Muscle layer of colon (tissue), 2 donors: ENCODE data around the gene RELN.

ENCODE experiments used
- H3K27ac ChIP-seq: one replicate; pipeline ENCODE4 v1.7.0; 2013; ENCODE audit warnings: low read depth, mild to moderate bottlenecking, low read length, moderate library complexity
- H3K27me3 ChIP-seq, 2 donors: one replicate each; pipeline ENCODE4 v1.7.0; 2013; ENCODE audit warnings: low read length in 2 of 2, mild to moderate bottlenecking in 2 of 2; ENCODE audit not compliant: insufficient read depth in 2 of 2, control insufficient read depth in 1 of 2
- H3K36me3 ChIP-seq: one replicate; pipeline ENCODE4 v1.7.0; 2013; ENCODE audit warnings: mild to moderate bottlenecking, low read length; ENCODE audit not compliant: insufficient read depth
- H3K4me1 ChIP-seq: one replicate; pipeline ENCODE4 v1.7.0; 2013; ENCODE audit warnings: mild to moderate bottlenecking, low read length; ENCODE audit not compliant: insufficient read depth
- H3K4me3 ChIP-seq, 2 donors: one replicate each; pipeline ENCODE4 v1.7.0; 2013; ENCODE audit warnings: low read length in 2 of 2, low read depth in 1 of 2, mild to moderate bottlenecking in 1 of 2, moderate library complexity in 1 of 2
- H3K9ac ChIP-seq: one replicate; pipeline ENCODE4 v1.7.0; 2013; ENCODE audit warnings: low read length
- H3K9me3 ChIP-seq: one replicate; pipeline ENCODE4 v1.7.0; 2013; ENCODE audit warnings: mild to moderate bottlenecking, low read length
- donor health status: abdominal sarcoma.
- donor health status: Adenocarcinoma of cecum.

RELN gene

DNA sequence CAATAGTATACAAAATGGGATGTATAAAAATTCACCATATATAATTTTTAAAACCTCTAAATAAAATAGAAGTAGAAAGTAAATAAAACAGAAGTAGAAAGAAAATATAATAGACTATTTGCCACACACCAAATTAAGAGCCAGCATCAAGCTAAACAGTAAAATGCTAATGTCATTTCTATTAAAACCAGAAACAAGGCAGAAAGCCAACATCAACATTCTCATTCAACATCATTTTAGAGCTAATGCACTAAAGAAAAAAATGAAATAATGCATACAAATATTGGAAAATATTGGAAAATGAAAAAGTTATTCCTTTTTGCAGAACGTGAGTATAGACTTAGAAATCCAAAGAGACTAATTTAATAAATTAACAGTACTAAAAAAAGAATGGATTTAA is 23.4 kb upstream of the RELN start:
- Histone ChIP-seq H3K27me3 (no peaks in the 10 kb centered on the region), H3K4me1 (no peaks in the 10 kb centered on the region), H3K9me3 (no peaks in the 10 kb centered on the region), H3K4me3 (no peak overlapping the region), H3K36me3 (no peaks in the 10 kb centered on the region), H3K9ac (no peak overlapping the region), H3K27ac (no peak overlapping the region)

GRCh38 chr7:104011829-104012228 is 22.4 kb upstream of the RELN start:
- no peaks in the 10 kb centered on the region for H3K27me3 ChIP-seq
- H3K36me3 ChIP-seq: no peaks in the 10 kb centered on the region
- H3K27ac ChIP-seq: no peak overlapping the region
- no peak overlapping the region for H3K4me3 ChIP-seq
- H3K9me3 ChIP-seq: no peaks in the 10 kb centered on the region
- no peak overlapping the region for H3K9ac ChIP-seq
- H3K4me1 ChIP-seq: no peaks in the 10 kb centered on the region

DNA sequence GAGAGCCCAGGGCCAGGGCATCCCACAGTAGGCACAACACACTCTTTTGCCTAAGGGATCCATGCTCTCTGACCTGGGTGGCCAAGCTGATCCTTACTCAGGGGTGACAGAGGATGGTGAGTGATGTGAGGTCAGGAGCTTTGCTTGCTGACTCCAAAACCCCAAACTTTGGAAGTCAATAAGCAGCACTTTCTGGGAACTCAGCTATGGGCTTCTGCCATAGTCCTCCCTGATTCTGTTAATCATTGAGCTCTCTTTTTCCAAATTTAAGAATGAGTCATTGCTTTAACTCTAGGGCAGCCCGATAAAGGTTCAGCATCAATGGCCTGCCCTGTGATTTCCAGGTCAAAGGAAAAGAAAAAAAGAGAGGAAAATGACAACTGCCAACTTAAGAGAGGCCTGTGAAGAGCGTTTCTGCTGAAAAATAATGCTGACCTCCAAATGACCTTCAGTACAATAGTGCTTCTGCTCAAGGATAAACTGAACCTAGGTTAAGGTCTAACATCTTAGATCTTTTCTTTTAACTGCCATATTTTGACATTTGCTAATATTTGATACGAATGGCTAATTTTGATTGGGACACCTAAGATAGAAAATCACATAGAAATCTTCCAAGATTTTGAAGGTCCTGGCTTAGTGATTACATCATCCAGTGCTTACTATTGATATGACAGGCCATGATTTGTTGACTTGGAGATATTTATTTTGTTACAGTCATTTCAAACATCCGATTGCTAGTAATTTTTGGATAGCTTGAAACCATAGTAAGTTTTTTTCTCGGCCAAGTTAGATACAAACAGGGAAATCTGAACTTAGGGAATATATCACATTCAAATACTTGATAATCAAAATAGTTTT is 20.8 kb upstream of the RELN start:
- no peaks in the 10 kb centered on the region for H3K27me3 ChIP-seq
- H3K9me3 ChIP-seq: no peaks in the 10 kb centered on the region
- H3K9ac ChIP-seq: no peak overlapping the region
- H3K4me1 ChIP-seq: no peaks in the 10 kb centered on the region
- no peak overlapping the region for H3K27ac ChIP-seq
- no peak overlapping the region for H3K4me3 ChIP-seq
- H3K36me3 ChIP-seq: no peaks in the 10 kb centered on the region

DNA sequence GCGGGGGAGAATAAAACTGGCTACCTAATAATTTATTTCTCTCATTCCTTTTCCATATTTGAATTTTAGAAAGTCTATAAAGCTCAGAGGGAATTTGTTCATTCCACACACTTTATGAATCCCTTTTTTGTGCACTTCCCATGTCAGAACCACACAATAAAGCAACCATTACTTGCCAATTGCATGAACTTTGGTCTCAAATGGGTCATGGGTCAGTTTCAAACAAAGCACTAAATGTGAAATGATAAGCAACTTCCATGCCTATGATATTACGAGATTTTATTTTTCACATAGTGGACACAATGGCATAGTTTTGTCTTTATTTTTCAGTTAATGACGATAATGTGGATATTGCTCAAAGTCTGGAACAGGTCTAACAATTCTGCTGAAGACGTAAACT is 18.6 kb upstream of the RELN start:
- Histone ChIP-seq H3K27ac (no peak overlapping the region), H3K9me3 (no peaks in the 10 kb centered on the region), H3K27me3 (no peaks in the 10 kb centered on the region), H3K4me3 (no peak overlapping the region), H3K4me1 (no peaks in the 10 kb centered on the region), H3K9ac (no peak overlapping the region), H3K36me3 (no peaks in the 10 kb centered on the region)

DNA sequence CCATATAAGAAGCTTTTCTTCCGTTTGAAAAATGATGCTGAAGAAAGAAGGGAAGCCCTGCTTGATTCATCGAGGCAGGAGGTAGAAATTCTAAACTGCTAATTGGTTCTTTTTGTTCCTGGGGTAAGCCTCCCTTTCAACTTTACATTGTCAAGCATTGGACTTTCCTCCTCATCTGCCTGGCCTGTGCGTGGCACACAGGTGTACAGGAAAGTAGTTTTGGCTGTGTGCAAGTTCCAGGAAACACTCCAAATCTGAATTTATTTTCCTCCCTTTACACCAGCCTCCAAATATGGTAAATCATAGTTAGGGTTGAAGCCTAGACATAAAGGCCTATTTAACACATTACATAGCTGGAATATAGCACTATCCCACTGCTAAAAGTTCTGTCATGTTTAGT is 18.2 kb upstream of the RELN start:
- Histone ChIP-seq H3K36me3 (no peaks in the 10 kb centered on the region), H3K9ac (no peak overlapping the region), H3K27ac (no peak overlapping the region), H3K4me1 (no peaks in the 10 kb centered on the region), H3K4me3 (no peak overlapping the region), H3K27me3 (no peaks in the 10 kb centered on the region), H3K9me3 (no peaks in the 10 kb centered on the region)

GRCh38 chr7:104005197-104005596 is 15.7 kb upstream of the RELN start:
- H3K36me3 ChIP-seq: no peaks in the 10 kb centered on the region
- H3K9ac ChIP-seq: no peak overlapping the region
- H3K9me3 ChIP-seq: no peaks in the 10 kb centered on the region
- no peak overlapping the region for H3K4me3 ChIP-seq
- H3K27me3 ChIP-seq: no peaks in the 10 kb centered on the region
- no peak overlapping the region for H3K27ac ChIP-seq
- H3K4me1 ChIP-seq: no peaks in the 10 kb centered on the region

DNA sequence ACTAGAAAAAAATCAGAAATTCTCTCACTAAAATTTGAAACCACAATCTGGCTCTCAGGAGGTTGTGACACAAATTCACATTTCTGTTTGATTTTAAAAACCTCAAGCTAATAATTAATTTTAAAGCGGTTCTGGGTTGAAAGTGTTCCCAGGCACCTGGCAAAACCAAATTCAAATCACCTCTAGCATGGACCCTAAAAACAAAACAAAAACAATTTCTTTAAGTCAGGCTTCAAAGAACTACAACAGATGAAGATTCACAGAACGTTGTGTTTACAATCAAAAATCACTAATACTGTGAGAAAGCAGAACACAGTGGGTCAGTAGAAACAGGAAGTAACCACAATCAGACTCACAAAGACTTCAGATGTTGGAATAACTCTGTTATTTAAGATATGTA is 7.2 kb upstream of the RELN start:
- Histone ChIP-seq H3K9ac (no peak overlapping the region), H3K27ac (no peak overlapping the region), H3K4me1 (no peaks in the 10 kb centered on the region), H3K4me3 (no peak overlapping the region), H3K9me3 (no peaks in the 10 kb centered on the region), H3K27me3 (no peaks in the 10 kb centered on the region), H3K36me3 (no peaks in the 10 kb centered on the region)

DNA sequence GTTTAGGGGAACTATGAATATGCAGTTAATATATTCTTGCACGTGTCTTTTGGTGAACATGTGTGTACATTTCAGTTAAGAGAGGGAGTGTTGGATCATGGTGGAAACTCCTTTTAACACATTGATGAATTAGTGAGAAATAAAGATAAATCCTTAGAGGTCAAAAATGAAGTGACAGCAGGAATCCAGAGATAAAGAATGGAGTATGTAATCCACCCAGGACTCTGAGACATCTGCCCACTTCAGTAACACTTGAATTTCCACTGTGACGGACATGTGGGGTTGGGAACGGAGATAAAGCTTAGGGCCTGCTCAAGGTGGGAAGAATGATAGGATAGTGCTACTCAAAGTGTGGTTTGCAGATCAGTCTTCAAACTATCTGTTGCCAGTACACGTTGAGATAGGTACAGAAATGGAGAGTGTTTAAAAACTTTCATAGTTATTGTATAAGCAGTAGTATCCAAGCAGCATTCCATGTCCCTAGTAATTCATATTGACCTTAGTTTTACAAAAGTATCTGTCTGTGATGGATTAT is 6.6 kb upstream of the RELN start:
- no peaks in the 10 kb centered on the region for H3K4me1 ChIP-seq
- H3K9me3 ChIP-seq: no peaks in the 10 kb centered on the region
- H3K4me3 ChIP-seq: no peak overlapping the region
- H3K36me3 ChIP-seq: no peaks in the 10 kb centered on the region
- no peak overlapping the region for H3K27ac ChIP-seq
- no peak overlapping the region for H3K9ac ChIP-seq
- H3K27me3 ChIP-seq: peaks cover 0 to 3% of the 10 kb centered on the region in 2 donors

DNA sequence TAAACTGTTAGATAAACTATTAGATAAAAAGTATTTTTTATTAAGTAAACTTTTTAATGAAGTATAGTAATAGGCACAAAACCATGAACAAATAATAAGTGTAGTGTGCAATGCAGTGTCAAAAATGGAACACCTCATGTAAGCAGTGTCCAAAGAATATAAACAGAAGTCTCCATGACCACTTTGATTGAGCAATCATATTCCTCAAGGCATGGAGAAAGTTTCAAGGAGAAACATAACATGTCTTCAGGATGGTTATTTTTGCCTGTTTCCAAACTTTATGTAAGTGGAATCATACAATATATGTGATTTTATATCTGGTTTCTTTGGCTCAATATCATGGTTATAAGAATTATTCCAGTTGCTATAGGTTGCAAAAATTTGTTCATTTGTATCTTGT is 6.1 kb upstream of the RELN start:
- no peaks in the 10 kb centered on the region for H3K36me3 ChIP-seq
- no peak overlapping the region for H3K4me3 ChIP-seq
- H3K4me1 ChIP-seq: no peaks in the 10 kb centered on the region
- H3K27me3 ChIP-seq: peaks cover 0 to 6% of the 10 kb centered on the region in 2 donors
- H3K9me3 ChIP-seq: no peaks in the 10 kb centered on the region
- no peak overlapping the region for H3K9ac ChIP-seq
- no peak overlapping the region for H3K27ac ChIP-seq

DNA sequence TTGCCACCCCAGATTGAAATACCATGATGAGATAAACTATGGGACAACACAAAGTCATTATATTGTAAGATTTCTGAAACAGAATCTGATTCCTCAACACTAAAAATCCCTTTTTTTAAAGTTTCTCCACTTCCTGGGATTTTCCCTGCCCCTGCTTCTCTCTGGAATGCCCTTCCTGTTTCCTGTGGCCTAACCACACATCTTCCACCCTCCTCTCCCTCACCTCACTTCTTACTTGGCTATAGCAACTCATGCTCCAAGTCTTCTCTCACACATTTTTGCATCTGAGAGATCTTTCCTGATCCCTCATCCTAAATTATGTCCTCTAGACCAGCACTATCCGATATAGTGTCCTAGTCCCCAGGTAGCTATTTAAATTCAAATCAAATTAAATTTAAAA is 4.1 kb upstream of the RELN start:
- H3K27ac ChIP-seq: no peak overlapping the region
- H3K9me3 ChIP-seq: no peaks in the 10 kb centered on the region
- H3K27me3 ChIP-seq: peaks cover 5 to 17% of the 10 kb centered on the region in 2 donors

DNA sequence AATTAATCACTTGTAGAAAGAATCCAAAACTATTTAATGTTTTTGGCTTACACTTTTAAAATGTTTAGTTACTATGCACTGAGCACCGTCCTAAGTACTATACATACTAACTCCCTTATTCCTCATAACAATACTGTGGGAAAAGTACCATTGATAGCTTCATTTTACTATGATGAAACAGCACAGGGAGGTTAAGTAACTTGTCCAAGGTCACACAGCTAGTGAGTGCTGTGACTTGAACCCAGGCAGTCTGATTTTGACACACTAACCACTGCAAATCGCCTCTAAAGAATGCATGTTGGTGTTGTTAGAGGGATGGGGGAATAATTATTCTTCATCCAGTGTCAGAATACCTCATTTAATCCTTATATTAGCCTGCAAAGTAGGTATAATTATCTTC is 1.9 kb upstream of the RELN start:
- no peaks in the 10 kb centered on the region for H3K36me3 ChIP-seq
- H3K27me3 ChIP-seq: peaks cover 11 to 26% of the 10 kb centered on the region in 2 donors

More for the DNA sequence above, 4.1 kb upstream of the RELN start:
- Histone ChIP-seq H3K4me3 (no peak overlapping the region), H3K4me1 (no peaks in the 10 kb centered on the region), H3K9ac (no peak overlapping the region), H3K36me3 (no peaks in the 10 kb centered on the region)

GRCh38 chr7:103990991-103991390 is 1.5 kb upstream of the RELN start:
- H3K27me3 ChIP-seq: peaks cover 11 to 26% of the 10 kb centered on the region in 2 donors
- no peak overlapping the region for H3K4me3 ChIP-seq
- no peak overlapping the region for H3K27ac ChIP-seq

More for the DNA sequence above, 1.9 kb upstream of the RELN start:
- no peaks in the 10 kb centered on the region for H3K9me3 ChIP-seq
- no peak overlapping the region for H3K9ac ChIP-seq
- no peaks in the 10 kb centered on the region for H3K4me1 ChIP-seq
- no peak overlapping the region for H3K4me3 ChIP-seq
- no peak overlapping the region for H3K27ac ChIP-seq

More at GRCh38 chr7:103990991-103991390, 1.5 kb upstream of the RELN start:
- H3K9ac ChIP-seq: no peak overlapping the region
- H3K9me3 ChIP-seq: no peaks in the 10 kb centered on the region
- H3K36me3 ChIP-seq: no peaks in the 10 kb centered on the region
- no peaks in the 10 kb centered on the region for H3K4me1 ChIP-seq
